ENCODE measurements around the gene ANKRD11.

ANKRD11 gene

DNA sequence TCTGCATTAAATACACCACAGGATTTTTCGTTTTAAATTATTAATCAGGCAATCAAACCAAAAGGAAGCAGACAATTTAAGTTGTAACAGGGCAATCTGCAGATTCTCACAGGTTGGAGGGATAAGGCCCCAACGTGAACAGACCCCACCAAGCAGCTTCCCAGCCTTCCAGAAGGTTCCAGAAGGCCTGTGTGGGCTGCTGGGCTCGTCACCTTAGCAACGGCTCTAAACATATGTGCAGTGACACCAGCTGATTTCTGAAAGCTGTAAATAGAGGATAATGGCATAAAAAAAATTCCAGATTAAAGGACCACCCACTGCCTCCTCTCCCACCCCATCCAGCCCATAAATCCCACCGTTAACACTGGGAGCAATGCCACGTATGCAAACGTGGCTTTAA, 149.1 kb downstream of the ANKRD11 start:
- FAIRE-seq (no peak), DNase-seq (ENCODE audit: insufficient read length, low spot score) (no peak)
- TF ChIP-seq, protein P1, sequence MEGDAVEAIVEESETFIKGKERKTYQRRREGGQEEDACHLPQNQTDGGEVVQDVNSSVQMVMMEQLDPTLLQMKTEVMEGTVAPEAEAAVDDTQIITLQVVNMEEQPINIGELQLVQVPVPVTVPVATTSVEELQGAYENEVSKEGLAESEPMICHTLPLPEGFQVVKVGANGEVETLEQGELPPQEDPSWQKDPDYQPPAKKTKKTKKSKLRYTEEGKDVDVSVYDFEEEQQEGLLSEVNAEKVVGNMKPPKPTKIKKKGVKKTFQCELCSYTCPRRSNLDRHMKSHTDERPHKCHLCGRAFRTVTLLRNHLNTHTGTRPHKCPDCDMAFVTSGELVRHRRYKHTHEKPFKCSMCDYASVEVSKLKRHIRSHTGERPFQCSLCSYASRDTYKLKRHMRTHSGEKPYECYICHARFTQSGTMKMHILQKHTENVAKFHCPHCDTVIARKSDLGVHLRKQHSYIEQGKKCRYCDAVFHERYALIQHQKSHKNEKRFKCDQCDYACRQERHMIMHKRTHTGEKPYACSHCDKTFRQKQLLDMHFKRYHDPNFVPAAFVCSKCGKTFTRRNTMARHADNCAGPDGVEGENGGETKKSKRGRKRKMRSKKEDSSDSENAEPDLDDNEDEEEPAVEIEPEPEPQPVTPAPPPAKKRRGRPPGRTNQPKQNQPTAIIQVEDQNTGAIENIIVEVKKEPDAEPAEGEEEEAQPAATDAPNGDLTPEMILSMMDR (IDR thresholded peaks at IDR 0.05; ENCODE audit: insufficient read depth, missing control alignments), result no peak

DNA sequence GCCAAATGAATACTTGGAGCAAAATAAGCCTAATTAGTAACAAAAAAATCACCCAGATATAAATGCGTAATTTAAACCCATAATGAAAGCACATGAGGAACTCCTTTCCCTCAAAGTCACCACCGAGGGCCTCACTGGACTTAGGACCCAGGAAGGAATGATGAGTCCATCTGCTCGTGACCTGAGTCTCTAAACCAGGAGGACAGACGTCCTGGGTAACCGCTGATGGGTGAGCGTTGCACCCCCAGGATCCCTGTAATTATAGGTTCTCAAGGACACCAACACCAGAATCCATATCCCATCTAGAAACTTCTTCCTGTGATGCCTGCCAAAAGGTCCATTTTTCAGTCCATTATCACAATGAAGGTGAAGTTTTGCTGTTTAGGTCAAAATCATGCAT, 151.5 kb downstream of the ANKRD11 start:
- TF ChIP-seq, protein P1 (IDR thresholded peaks at IDR 0.05; ENCODE audit: insufficient read depth, missing control alignments), result no peak
- FAIRE-seq (no peak), DNase-seq (ENCODE audit: insufficient read length, low spot score) (no peak)

DNA sequence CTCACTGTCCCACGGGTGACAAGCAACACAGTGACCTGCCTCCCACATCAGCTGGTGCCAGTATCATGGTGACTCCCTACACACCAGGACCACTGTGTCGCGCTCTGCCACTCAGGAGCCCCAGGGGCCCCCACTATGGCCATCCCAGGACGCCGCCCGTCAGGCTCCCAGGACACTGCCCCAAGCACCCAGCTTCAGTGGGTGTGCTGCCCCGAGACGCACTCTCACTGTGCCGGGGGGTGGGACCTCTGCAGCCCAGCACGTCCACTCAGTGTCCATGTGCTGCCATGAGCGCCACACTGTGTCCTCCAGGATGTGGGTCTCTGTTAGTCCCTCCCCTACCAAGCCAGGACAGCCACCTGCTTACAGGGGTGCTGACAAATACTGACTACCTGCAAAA, 152.4 kb downstream of the ANKRD11 start:
- FAIRE-seq (no peak), DNase-seq (ENCODE audit: insufficient read length, low spot score) (no peak)
- TF ChIP-seq, protein P1 (IDR thresholded peaks at IDR 0.05; ENCODE audit: insufficient read depth, missing control alignments), result no peak

DNA sequence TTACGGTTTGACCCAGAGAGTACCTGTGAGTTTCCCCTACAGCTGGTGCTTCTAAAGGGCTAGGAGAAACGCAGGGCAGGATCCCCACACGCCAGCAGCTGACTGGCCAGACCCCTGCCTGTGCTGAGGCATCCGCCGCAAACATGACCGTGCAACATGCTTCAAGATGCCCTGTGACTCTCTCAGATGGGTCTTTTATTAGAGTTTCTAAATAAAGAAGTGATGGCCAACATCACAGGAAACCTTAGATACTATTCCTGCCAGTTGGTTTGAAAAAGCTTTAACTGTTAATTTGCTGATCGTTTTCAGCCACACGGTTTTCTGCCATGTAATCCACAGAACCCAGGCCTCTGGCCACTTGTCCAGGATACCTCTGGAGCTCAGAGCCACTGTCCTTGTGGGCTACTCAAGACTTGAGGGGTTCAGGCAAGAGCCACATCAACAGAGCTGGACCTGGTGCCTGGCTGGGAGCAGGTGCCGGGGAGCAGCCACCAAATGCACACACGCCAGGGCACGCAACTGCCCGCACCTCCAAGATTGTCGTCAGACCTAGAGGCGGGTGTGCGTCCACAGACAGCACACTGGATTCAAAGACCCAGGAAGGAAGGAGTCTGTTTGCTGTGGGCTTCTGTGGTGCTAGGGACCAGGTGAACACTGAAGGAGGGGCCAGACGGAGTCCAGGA, 154.4 kb downstream of the ANKRD11 start:
- no peak for DNase-seq (ENCODE audit: insufficient read length, low spot score)
- TF ChIP-seq, protein P1 (IDR thresholded peaks at IDR 0.05; ENCODE audit: insufficient read depth, missing control alignments), result no peak
- no peak for FAIRE-seq

DNA sequence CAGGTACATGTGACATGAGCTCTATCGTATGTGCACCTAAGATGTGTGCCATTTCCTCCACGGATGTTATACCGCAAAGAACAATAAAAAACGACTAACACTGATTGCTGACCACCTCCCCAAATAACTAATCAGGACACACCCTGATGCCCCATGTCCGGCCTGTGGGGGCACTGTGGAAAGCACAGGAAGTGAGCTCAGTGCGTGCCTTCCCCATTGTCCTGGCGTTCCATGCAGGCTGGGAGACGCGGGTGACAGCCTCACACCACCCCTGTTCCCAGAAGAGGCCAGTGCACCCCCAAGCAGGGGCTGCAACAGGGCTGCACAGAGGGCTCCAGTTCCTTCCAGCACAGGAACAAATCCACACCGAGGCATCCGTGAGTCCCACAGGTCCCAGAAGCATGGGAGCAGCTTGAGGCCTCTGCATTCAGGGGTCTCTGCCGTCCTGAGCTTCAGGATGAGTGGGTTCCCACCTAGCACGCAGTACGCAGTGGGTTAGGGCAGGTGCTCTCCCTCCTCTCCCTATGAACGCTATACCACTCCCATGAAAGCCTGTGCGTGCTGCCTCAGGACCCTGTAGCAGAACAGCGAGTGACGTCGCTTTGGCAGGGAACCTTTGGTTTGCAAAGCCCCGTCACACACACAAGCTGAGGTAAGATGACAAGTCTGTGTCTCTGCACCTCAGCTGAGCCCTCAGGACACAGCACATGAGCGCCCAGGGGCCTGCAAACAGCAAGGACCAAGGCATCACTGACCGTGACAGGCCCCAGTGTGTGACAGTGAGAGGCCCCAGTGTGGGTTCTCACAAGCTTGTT, 155.2 kb downstream of the ANKRD11 start:
- DNase-seq (ENCODE audit: insufficient read length, low spot score), result no peak
- FAIRE-seq, result no peak

DNA sequence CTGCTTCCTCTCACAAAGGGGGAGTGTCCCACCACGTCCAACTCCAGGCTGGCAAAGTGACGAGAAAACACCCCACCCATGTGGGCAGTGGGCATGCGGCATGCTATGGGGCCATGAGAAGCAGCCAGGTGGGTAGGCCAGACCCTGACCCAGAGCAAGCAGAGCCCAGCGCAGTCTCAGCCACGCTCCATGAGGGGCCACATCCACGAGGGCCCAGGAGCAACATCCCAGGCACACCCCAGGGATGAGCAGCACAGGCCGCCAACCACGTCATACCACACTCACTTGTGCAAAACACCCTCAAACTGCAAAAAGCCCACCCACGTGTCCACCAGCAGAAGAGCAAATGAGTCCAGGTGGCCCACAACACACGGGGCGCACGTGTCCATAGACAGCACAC, 155.9 kb downstream of the ANKRD11 start:
- TF ChIP-seq, protein P1 (IDR thresholded peaks at IDR 0.05; ENCODE audit: insufficient read depth, missing control alignments), result no peak
- no peak for DNase-seq (ENCODE audit: insufficient read length, low spot score)
- no peak for FAIRE-seq

More for the DNA sequence above, 155.2 kb downstream of the ANKRD11 start:
- TF ChIP-seq, protein P1 (IDR thresholded peaks at IDR 0.05; ENCODE audit: insufficient read depth, missing control alignments), result no peak

DNA sequence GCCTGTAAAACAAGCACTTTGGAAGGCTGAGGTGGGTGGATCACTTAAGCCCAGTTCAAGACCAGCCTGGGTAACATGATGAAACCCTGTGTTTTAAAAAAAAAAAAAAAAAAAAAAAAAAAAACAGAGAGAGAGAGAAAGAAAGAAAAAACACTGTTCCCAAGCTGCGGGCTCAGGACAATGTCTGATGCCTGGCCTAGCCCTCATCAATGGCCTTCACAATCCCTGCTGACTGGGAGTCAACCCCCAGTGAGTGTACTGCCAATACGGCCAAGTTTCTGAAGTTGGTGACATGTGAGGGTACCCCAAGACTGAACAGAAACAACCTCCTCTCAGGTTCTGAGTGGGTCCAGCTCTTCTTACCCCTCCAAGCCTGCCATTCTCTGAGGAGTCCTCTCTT, 156.3 kb downstream of the ANKRD11 start:
- DNase-seq (ENCODE audit: insufficient read length, low spot score) (no peak), FAIRE-seq (no peak)
- TF ChIP-seq, protein P1 (IDR thresholded peaks at IDR 0.05; ENCODE audit: insufficient read depth, missing control alignments), result no peak

Data from D721Med (cell line).